GM12878 (cell line): ENCODE data around the gene YEATS2. TPM values are rescaled to one million over a fixed set of nuclear protein-coding genes. Genes with fewer than 3 reads are reported as not detected.

Experiments used
- ATAC-seq: fragments of 200-7000 bp; cut with Tn5 transposase; 3 replicates; pipeline ENCODE4 v1.9.1; 2020; ENCODE audit warnings: mild to moderate bottlenecking, moderate library complexity
- BruUV-seq: library from RNA; stranded (reverse); fragments of 400-500 nt; replicated peaks from 2 replicates; lab custom pipeline; 2021; lab: Mats Ljungman, UMichigan
- CTCF ChIA-PET: fragments of 300-600 bp; sonication (Branson Sonifier 250); formaldehyde crosslinking; extraction: SDS; loops from one replicate; lab custom pipeline; 2021; ENCODE audit warnings: inconsistent platforms; lab: Yijun Ruan, JAX
- POLR2A ChIA-PET: fragments of 350-600 bp; formaldehyde crosslinking; extraction: SDS; loops from one replicate; lab custom pipeline; 2021; ENCODE audit warnings: inconsistent platforms; lab: Charles Lee
- RAD21 ChIA-PET: fragments of 300-600 bp; sonication (Branson Sonifier 250); formaldehyde crosslinking; loops from one replicate; lab custom pipeline; 2023; ENCODE audit warnings: antibody characterized with exemption; ENCODE audit not compliant: unreplicated experiment; lab: Charles Lee
- SMC1A ChIA-PET: fragments of 300-600 bp; sonication (Branson Sonifier 250); formaldehyde crosslinking; loops from one replicate; lab custom pipeline; 2023; ENCODE audit not compliant: unreplicated experiment, uncharacterized antibody; lab: Charles Lee
- DNase-seq: peaks from one replicate; pipeline ENCODE4 v3.0.0-alpha.2; 2011; ENCODE audit warnings: low read depth, low spot score
- FAIRE-seq: peaks from 3 replicates; lab custom pipeline; 2011; peaks lifted over from hg19 to GRCh38; lab: Jason Lieb, UNC
- H2AFZ ChIP-seq: 2 replicates; pipeline ENCODE4 v1.6.0; 2011; ENCODE audit warnings: low read depth, low read length, control low read depth; ENCODE audit not compliant: control insufficient read depth
- H3K27ac ChIP-seq: 2 replicates; pipeline ENCODE4 v1.5.1; 2011; ENCODE audit warnings: control low read depth; ENCODE audit not compliant: control insufficient read depth, insufficient read depth
- H3K27me3 ChIP-seq, 2 experiments: replicated peaks in 1 of 2; 2 replicates each; pipeline versions ENCODE4 v1.6.0 to v1.6.1; 2011; ENCODE audit warnings: low read length in 1 of 2; ENCODE audit not compliant: control insufficient read depth in 2 of 2, insufficient read depth in 2 of 2
- H3K36me3 ChIP-seq, 2 experiments: 2 replicates each; pipeline ENCODE4 v1.5.1; 2011; ENCODE audit warnings: low read length in 1 of 2; ENCODE audit not compliant: control insufficient read depth in 2 of 2, insufficient read depth in 2 of 2
- H3K4me1 ChIP-seq: 2 replicates; pipeline ENCODE4 v1.6.1; 2011; ENCODE audit warnings: mild to moderate bottlenecking, low read length, moderate library complexity, mixed read lengths; ENCODE audit not compliant: control insufficient read depth, insufficient read depth
- H3K4me2 ChIP-seq: 2 replicates; pipeline ENCODE4 v1.6.0; 2011; ENCODE audit warnings: control low read depth; ENCODE audit not compliant: control insufficient read depth, insufficient read depth
- H3K4me3 ChIP-seq: fragments of 200-600 bp; sonication (generic); 2 replicates; pipeline ENCODE4 v1.5.1; 2016
- H3K79me2 ChIP-seq: 2 replicates; pipeline ENCODE4 v1.6.0; 2011; ENCODE audit warnings: low read length; ENCODE audit not compliant: control insufficient read depth, insufficient read depth
- H3K9ac ChIP-seq: 2 replicates; pipeline ENCODE4 v1.8.0; 2011; ENCODE audit warnings: low read length, control low read depth, mixed read lengths; ENCODE audit not compliant: control insufficient read depth, insufficient read depth
- H3K9me3 ChIP-seq: replicated peaks from 3 replicates; pipeline ENCODE4 v1.5.1; 2011; ENCODE audit warnings: mild to moderate bottlenecking, low read length; ENCODE audit not compliant: control insufficient read depth, insufficient read depth
- H4K20me1 ChIP-seq: 2 replicates; pipeline ENCODE4 v1.6.0; 2011; ENCODE audit not compliant: control insufficient read depth, insufficient read depth
- CBX3 ChIP-seq: fragments of 200-600 bp; sonication (generic); IDR thresholded peaks from 2 replicates; pipeline ENCODE4 v1.6.1; 2016; ENCODE audit warnings: low read depth, borderline replicate concordance
- KDM1A ChIP-seq: fragments of 200-600 bp; sonication (generic); IDR thresholded peaks from 2 replicates; pipeline ENCODE4 v1.6.1; 2016; ENCODE audit warnings: borderline replicate concordance
- NFXL1 ChIP-seq: fragments of 450-650 bp; IDR thresholded peaks from 2 replicates; pipeline ENCODE4 v1.6.1; 2017; ENCODE audit warnings: antibody characterized with exemption, mild to moderate bottlenecking, borderline replicate concordance
- NRF1 ChIP-seq: conservative IDR thresholded peaks from 2 replicates; pipeline ENCODE4 v1.6.1; 2011; ENCODE audit warnings: mild to moderate bottlenecking, low read depth, low read length, improper control_type of control experiment
- POU2F2 ChIP-seq: IDR thresholded peaks from 3 replicates; pipeline ENCODE4 v1.6.1; 2011; ENCODE audit warnings: low read depth, mild to moderate bottlenecking, low read length, borderline replicate concordance
- SIX5 ChIP-seq: IDR thresholded peaks from 2 replicates; pipeline ENCODE4 v1.6.1; 2011; ENCODE audit warnings: mild to moderate bottlenecking, low read depth, low read length, moderate library complexity; ENCODE audit not compliant: severe bottlenecking
- WRNIP1 ChIP-seq: IDR thresholded peaks from 2 replicates; pipeline ENCODE4 v1.6.1; 2011; ENCODE audit warnings: low read depth, low read length, improper control_type of control experiment, borderline replicate concordance
- YBX1 ChIP-seq: fragments of 450-650 bp; IDR thresholded peaks from 2 replicates; pipeline ENCODE4 v1.6.1; 2016; ENCODE audit warnings: antibody characterized with exemption
- in situ Hi-C: fragments of 300-500 bp; cut with MboI; formaldehyde crosslinking; loops from 9 replicates; pipeline ENCODE4 v1.14.3; 2018; ENCODE audit warnings: mixed read lengths
- intact Hi-C: fragments of 100-400 bp; cut with micrococcal nuclease; formaldehyde crosslinking; loops from one replicate; pipeline ENCODE4 v1.14.2; 2022; ENCODE audit not compliant: unreplicated experiment
- polyA plus RNA-seq, 11 experiments: library from polyadenylated mRNA; depleted of rRNA in 4 of 11; unstranded in 6 of 11; stranded (reverse) in 5 of 11; fragments of >200 nt; fragmentation: Nextera tagmentation in 4 of 11; fragmentation: Illumina TruSeq in 1 of 11; extraction: Ambion mirVana in 4 of 11; extraction: Trizol in 1 of 11; gene quantifications; 1 replicate in 1 of 11; 2 replicates in 10 of 11; pipeline versions ENCODE4 v1.2.1 to v1.2.3, GENCODE V29; 2011 to 2016; ENCODE audit warnings: inconsistent platforms in 2 of 11, missing spikeins in 2 of 11, low read depth in 1 of 11
- total RNA-seq, 4 experiments: library from RNA; depleted of rRNA in 3 of 4; stranded (reverse); fragments of >200 nt in 3 of 4; fragmentation: Illumina TruSeq in 1 of 4; extraction: Trizol in 1 of 4; gene quantifications; 2 replicates each; pipeline versions ENCODE4 v1.2.1 to v1.2.3, GENCODE V29; 2013 to 2021
- TF ChIP-seq, protein P1 (sequence below): fragments of 450-650 bp; formaldehyde crosslinking; IDR thresholded peaks from 2 replicates; pipeline ENCODE4 v1.5.0; 2022; ENCODE audit warnings: mild to moderate bottlenecking, missing genetic modification characterization

The YEATS2 gene
- total and polyA plus RNA-seq, 10 of the 15 experiments (the other 5 are each of a cell fraction or from before 2014, with no cell fraction given), result 1.9 to 65.3 (median 25.8) TPM

- Histone ChIP-seq H3K4me1 (no peaks in the 10 kb centered on the region), H3K27me3 (no peaks in the 10 kb centered on the region), H3K9me3 (no peaks in the 10 kb centered on the region; the same call in 2 of the 3 replicates), H2AFZ (no peak overlapping the region), H3K4me2 (no peak overlapping the region), H3K4me3 (no peak overlapping the region), H3K36me3 (no peaks in the 10 kb centered on the region; a peak in 2 of 4 replicates), H3K27ac (no peak overlapping the region), H4K20me1 (no peaks in the 10 kb centered on the region; the same call in 1 of the 2 replicates), H3K9ac (no peak overlapping the region), H3K79me2 (peaks cover 21% of the 10 kb centered on the region)
- SMC1A ChIA-PET, result no interaction called here
- in situ Hi-C loops (no loop called here), intact Hi-C loops (no loop called here)
- CTCF ChIA-PET, result no interaction called here
- TF ChIP-seq, protein P1, sequence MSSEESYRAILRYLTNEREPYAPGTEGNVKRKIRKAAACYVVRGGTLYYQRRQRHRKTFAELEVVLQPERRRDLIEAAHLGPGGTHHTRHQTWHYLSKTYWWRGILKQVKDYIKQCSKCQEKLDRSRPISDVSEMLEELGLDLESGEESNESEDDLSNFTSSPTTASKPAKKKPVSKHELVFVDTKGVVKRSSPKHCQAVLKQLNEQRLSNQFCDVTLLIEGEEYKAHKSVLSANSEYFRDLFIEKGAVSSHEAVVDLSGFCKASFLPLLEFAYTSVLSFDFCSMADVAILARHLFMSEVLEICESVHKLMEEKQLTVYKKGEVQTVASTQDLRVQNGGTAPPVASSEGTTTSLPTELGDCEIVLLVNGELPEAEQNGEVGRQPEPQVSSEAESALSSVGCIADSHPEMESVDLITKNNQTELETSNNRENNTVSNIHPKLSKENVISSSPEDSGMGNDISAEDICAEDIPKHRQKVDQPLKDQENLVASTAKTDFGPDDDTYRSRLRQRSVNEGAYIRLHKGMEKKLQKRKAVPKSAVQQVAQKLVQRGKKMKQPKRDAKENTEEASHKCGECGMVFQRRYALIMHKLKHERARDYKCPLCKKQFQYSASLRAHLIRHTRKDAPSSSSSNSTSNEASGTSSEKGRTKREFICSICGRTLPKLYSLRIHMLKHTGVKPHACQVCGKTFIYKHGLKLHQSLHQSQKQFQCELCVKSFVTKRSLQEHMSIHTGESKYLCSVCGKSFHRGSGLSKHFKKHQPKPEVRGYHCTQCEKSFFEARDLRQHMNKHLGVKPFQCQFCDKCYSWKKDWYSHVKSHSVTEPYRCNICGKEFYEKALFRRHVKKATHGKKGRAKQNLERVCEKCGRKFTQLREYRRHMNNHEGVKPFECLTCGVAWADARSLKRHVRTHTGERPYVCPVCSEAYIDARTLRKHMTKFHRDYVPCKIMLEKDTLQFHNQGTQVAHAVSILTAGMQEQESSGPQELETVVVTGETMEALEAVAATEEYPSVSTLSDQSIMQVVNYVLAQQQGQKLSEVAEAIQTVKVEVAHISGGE, result no peak
- TF ChIP-seq SIX5 (no peak), YBX1 (no peak), NFXL1 (no peak), KDM1A (no peak), WRNIP1 (no peak), NRF1 (no peak), CBX3 (no peak), POU2F2 (no peak)
- ATAC-seq (no peak), DNase-seq (no peak), FAIRE-seq (no peak)
- BruUV-seq, result no TSS peak
- POLR2A ChIA-PET, result no interaction called here
- RAD21 ChIA-PET, result no interaction called here
Measured at GRCh38 chr3:183714622-183715021, 17.0 kb downstream of the YEATS2 start.
